NCI-H146 treated with DMSO at 0.1 percent for 48 hours (cell line): ENCODE measurements around the gene AP4E1.
A peak's percentile ranks its signal among the peaks of the same experiment; 100 is the strongest.
"Not testable (repeated sequence)": the region's sequence is repeated elsewhere in the genome, so short reads cannot be mapped to it uniquely, and the experiment has no call there.

Experiments used
- DNase-seq: peaks from one replicate; lab custom pipeline; 2025; ENCODE audit not compliant: unreplicated experiment; lab: John Stamatoyannopoulos, UW

AP4E1 gene

DNA sequence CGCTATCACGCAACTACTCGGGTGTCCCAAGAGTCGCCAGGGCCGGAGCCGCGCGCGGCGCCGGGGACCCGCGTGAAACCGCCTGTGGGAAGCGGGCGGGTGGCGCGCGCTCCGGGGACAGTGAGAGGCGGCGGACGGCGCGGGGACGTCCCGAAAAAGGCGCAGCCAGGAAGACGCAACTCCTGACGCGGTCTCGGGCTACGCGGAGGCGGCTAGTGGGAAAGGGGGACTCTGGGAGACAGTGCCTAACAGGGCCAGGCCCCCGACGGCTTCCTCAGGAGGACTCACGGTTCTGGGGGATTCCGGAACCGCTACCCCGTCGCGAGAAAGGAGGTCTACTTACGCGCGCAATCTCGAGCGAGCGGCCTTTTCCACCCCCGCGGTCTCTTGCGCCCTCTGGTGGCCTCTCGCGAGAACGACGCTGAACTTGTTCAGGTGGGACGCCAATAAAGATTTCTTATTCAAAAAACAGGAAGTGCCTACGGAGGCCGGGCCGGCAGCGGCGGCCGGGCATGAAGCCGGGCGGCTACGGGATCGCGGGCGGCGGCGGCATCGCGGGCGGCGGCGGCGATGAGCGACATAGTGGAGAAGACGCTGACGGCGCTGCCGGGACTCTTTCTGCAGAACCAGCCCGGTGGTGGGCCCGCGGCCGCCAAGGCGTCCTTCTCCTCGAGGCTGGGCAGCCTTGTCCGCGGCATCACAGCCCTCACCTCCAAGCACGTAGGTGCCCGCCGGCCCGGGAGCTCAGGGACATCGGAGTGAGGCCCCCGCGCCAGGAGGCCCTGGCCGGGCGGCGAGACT is at the start of gene AP4E1:
TSS of gene AP4E1 (plus strand) at position 475 of the 801 bp plus-strand sequence. CDS start at position 571, 96 bp downstream.
- DNase-seq: peak; percentile 62

DNA sequence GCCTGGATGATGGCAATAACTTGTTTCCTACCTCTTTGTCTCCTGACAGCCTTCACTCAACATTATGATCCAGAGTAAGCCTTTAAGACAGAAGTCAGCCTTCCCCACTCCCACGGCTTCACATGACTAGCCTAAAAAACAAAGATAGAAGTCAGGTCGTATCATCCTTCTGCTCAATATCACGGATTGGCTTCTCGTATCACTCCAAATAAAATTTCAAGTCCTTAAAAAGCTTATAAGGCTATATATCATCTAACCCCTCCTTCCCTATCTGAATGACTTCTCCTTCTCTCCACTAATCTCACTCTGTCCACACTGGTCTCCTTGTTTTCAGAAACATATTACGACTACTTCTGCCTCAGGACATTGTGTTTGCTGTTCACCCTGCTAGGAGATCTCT is 47.7 kb upstream of the AP4E1 start:
- no peak for DNase-seq

DNA sequence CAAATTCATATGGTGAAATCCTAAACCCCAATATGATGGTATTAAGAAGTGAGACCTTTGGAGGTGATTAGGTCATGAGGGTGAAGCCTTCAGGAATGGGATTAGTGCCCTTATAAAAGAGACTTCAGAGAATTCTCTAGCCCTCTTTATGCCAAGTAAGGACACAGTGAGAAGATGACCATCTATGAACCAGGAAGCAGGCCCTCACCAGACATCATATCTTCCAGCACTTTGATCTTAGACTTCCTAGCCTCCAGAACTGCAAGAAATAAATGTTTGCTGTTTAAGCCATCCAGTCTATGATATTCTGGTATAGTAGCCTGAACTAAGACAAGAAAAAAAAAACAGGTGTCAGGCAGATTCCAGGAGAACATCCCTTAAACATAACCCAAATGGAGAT is 45.9 kb upstream of the AP4E1 start:
- no peak for DNase-seq

DNA sequence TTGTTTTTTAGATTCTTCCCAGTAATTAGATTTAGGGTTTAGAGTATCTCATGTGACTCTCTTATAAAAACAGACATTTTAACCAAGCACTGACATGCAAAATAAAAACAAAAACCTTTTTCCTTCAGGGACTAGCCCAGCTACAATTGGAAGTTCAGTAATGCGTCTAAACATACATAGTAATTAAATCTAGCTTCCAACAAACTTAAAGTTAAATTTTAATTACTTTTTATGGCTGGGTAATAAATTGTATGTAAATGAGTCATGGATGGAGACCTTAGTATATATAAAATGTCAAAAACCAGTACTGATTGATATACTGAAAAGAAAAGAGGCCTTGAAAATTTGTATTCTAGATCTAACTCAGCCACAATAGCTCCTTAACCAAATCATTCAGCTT is 43.6 kb upstream of the AP4E1 start:
- DNase-seq: no peak

DNA sequence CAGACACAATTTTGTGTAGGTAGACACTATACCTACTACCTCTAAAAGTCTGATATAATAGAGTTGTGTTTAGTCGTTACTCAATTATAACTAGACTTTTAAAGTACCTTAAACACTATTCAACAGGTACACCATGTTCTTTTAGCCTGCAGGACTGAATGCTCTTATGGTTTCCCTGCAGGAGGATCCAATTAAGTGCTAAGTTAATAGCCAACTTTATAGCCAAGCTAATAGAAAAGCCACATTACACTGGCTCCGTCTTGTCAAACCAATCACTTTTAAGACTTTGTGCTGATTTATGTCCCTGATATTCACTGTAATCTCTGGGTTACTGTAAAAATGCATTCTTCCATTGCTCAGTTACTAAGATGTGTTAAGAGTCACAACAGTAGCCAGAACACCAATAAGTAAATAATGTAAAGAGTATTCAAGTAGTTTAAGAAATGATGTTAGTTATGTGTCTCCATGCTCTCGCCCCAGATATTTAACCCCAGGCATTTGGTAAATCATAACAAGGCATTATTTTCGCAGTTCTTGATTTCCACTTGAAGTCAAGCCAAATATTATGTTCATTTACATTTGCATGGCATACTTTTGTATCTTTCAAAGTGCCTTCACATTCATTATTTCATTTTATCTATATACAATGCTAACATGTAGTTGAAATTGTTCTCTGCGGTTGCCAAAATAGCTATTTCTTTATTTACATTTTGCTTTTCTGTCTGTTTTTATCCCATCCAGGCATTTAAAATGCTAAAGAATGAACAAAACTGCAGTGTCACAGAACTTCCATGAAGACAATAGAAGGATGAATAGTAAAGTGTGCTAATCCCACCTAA is 42.7 kb upstream of the AP4E1 start:
- no peak for DNase-seq

DNA sequence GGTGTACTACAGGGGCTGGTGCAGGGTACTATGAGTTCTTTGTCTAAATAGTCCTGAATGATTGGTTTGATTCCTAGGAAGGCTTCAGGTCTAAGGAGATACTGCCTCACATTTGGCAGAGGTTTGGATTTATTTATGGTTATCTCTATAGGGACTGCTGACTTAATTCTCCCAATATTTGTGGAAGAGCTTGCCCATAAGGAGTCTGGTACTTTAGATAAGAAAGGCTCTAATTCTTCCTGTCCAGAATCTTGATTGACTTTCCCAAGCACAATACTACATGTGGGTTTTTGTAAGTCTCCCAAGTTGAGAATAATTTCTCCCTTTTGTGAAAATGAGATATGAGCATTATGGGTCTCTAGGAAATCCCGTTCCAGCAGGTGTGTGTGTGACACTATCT is 36.7 kb upstream of the AP4E1 start:
- DNase-seq: no peak

DNA sequence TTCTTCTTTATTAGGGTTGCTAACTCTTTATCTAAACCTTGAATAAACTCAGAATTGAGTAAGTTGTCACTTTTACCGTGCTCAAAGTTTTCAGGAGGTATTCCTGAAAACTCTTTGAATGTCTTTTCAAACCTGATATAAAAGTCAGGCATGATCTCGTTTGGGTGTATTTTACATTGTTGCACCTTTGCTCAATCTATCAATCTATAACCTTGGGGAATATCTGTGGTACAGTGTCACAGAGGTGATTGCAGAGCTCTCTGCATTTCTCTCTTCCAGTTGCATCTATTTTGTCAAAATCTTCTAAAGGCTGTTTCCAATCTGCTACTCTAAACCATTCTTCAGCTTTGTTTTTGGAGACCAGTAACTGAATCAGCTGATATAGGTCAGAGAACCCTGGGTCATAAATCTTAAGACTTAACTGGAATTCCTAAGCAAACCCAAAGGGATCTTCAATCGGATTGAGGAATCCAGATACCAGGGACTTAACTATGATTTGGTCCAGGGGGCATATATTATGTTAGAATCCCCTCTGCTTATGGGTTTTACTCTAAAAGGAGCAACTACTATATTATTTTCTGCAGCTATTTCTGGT is 35.6 kb upstream of the AP4E1 start:
- no peak for DNase-seq

DNA sequence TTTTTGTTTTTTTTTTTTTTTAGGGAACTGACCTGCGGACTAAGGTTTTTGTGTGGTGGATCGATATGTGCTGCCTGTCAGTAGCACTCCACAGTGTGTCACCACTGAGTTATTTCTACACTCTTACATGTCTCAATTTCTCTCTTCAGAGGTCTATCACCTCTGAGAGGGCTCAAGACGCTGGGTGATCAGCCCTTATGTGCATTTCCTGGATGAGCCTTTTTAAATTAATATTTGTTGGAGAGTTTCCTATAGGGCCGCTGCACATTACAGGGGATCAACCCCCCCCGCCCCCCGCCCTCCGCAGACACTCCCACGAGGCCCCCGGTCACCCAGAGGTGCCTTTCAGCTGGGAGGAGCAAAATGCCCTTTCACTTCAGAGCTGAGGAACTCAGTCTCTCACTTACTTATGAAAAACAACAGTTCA is 34.5 kb upstream of the AP4E1 start:
- no peak for DNase-seq

DNA sequence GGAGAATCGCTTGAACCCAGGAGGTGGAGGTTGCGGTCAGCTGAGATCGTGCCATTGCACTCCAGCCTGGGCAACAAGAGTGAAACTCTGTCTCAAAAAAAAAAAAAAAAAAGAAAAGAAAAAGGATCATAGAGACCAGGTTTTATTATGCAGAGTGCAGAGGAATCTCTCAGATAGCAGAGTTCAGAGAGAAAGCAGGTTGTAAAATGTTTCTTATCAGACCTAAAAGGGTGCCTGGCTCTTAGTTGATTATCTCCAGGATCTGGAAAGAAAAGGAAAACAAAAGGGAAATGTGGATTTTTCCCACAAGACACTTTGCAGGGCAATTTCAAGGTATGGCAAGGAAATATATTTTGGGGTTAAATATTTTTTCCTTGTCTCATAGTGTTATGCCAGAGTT is 33.2 kb upstream of the AP4E1 start:
- not testable (repeated sequence) for DNase-seq

DNA sequence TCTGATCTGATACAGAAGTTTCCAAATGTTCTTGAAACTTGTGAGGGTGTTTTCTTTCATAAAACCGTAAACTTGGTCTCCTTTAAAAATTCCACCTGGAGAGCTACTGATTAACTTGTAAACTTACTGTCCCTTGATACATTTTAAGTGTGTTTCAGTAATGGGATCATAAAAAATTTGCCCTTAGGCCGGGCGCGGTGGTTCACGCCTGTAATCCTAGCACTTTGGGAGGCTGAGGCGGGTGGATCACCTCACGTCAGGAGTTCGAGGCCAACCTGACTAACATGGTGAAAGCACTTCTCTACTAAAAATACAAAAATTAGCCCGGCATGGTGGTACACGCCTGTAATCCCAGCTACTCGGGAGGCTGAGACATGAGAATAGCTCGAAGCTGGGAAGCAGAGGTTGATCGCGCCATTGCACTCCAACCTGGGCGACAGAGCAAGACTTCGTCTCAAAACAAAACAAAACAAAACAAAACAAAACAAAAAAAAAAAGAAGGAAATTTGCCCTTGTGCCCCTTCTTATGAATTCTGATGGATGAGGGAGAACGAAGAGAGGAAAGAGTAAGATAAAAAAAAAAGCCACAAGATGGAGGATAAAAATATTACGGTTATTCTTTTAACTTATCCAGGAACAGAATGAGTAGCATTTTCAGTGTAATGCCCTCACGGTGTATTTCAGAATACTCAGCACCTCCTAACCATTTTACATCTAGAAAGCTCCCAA is 32.1 kb upstream of the AP4E1 start:
- DNase-seq: no peak

DNA sequence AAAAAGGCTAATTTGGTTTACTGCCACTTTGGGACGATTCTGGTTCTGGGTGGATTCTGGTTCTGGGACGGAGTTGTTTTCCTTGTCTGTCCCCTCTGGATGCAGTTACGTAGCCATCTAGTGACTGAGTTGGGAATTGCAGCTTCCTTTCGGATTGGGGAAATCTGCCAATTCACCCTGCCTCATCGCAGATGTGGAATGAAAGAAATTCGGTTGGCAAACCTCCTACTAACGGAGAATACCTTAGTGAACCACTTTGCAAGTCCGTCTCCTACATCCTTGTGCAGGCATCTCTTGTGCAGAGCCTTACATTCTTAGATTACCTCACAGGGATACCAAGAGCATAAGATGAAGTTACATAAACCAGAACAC is 31.5 kb upstream of the AP4E1 start:
- DNase-seq: peak; percentile 21

DNA sequence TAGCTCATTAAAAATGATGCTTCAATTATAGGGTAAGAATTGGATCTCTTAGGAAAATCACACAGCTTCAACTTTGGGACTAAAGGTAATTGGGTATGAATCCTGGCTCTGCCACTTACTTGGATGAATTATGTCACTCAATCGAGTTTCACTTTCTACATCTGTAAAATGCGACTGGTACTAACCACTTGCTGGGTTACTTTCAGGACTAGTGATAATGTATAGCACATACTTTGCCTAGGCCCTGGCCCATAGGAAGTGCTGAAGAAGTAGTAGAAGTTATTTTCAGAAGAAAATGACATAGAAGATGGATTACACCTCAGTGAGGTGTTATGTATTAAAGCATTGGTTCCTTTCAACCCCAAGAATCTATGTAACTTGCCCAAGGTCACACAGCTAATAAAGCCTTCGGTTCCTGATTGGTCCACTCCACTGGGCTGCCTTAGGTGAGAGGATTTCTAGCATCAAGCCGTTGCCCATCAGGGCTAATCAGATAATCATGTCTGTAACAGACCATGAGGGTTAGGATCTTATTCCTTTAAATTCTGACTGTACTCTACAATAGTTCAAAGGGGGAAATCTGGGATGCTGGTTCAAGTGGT is 29.4 kb upstream of the AP4E1 start:
- DNase-seq: no peak

DNA sequence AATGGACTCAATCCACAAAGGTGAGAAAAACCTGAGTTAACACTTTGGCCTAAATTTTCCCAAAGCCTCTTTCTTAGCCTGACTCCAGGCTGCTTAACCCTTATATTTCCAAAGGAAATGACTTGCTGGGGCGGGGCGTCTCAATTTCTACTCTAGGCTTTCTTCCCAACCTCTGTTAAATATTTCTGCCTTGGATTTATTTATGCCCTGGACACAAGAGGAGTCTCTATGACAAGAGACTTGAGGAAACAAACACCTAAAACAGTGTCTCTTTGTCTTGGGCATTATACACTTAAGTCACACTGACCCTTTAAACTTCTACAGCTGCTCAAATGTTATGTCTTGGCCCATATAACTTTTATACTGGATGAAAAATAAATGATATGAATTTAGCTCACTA is 28.3 kb upstream of the AP4E1 start:
- no peak for DNase-seq

DNA sequence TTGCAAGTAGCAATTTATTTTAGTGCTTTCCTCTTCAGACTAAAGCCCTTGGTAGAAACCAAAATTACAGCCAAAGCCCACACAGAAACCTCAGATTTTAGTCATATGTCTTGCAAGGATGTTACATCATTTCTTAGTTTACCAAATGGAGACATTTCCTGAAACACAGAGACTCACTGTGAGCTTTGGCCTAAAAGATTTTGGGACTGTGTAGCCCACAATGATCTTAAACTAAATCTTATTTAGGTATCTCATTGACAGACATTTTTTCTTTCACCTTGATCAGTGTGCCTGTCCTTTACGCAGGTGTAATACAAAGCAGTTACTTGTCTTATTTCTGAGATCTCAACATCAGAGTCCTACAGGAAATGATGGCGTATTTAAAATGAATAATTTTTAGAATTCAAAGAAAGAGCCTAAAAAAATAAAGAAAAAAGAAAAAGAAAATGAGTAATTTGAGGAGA is 27.8 kb upstream of the AP4E1 start:
- no peak for DNase-seq

DNA sequence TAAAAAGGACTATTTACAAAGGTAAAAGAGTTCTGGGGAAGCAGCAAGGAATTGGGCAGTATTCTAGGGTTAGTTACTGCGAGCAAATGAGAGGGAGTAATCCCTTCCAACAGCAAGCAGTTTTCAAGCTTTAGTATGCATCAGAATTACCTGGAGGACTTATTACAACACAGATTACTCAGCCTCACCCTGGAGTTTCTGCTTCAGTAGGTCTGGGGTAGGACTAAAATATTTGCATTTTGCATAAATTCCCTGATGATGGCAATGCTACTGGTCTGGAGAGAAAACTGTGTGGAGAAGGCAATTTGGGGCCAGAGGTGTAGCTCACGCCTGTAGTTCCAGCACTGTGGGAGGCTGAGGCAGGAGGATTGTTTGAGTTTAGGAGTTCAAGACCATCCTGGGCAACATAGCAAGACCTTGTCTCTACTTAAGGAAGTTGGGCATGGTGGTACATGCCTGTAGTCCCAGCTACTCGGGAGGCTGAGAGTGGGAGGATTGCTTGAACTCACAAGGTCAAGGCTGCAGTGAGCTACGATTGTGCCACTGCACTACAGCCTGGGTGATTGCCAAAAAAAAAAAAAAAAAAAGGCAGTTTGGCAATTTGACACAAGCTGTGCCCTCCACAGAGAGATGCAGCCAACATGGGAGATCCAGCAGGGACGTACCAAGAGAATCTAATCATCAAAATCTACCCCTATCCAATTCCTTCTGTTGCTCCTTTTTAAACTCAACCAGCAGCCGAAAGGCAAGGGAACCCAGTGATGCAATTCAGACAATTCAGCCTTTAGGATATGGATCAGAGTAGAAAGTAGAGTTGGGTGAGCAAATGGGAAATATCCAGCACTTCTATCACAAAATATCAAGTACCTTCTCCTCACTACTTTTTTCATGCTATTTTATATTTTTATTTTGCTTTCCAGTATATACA is 27.1 kb upstream of the AP4E1 start:
- no peak for DNase-seq

DNA sequence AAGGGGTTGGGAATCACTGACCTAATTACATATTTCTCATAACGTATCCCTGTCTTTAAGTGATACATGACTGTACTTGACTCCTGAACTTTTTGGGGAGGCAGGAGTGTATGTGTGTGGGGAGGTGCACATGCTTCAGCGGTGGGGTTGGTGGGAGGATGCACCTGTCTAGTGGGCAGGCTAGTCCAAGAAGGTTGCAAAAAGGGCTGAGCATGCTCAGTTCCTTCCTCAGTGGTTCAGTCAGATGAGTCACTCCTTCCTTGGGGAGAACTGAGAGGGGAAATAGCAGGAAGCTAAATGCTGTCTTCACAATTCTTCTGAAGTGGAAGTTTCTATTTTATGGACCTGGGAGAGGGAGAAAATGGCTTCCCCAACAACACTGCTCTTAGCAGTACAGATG is 24.6 kb upstream of the AP4E1 start:
- no peak for DNase-seq

DNA sequence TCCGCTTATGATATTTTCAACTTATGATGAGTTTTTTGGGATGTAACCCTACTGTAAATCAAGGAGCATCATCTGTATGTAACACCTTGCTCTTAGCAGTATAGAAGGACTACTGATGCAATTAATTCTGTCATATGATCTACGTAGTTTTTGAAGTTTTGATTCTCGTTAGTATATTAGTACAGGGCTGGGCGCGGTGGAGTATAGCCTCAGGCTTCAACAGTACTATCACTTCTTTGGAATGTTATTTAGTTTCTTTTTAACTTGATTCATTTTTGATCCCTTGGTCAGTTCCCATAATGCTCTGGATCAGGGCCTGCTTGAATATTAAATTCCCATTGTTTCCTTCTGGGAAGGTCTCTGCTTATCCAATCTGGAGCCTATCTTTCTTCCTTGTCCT is 23.9 kb upstream of the AP4E1 start:
- DNase-seq: no peak

DNA sequence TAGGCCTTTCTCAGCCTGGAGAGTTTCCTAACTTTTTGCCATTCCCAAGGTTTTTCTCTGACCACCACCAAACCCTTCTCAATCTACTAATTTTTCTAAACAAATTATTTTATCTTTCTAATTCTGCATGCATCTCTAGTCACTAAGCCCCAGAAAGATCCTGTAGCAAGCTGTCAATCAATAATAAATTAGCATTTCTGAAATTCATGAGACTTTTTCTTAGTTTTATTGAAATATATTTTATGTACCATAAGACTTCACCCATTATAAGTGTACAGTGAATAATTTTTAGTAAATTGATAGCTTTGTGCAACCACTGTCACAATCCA is 22.4 kb upstream of the AP4E1 start:
- DNase-seq: no peak

DNA sequence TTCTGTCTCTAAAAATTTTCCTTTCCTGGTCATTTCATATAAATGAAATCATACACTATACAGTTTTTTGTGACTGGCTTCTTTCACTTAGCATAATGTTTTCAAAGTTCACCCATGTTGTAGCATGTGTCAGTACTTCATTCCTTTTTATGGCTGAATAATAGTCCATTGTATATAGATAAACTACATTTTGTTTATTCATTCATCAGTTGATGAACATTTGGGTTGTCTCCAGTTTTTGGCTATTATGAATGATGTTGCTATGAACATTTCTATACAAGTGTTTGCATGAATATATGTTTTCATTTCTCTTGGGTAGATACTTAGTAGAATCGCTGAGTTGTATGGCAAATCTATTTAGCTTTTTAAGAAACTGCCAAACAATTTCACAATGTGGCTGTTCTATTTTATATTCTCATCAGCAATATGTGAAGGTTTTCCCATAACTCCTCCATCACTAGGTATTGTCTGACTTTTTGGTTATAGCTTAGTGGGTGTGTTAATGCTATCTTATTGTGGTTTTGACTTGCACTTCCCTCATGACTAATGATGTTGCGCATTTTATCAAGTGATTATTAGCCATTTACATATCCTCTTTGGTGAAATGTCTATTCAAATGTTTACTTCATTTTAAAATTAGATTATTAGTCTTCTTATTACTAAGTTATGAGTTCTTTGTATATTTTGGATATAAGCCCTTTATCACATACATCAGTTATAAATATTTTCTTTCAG is 21.7 kb upstream of the AP4E1 start:
- no peak for DNase-seq
